GM23248 (cell line): Measurements from ENCODE around the gene CNOT1. TPM values are rescaled to one million over a fixed set of nuclear protein-coding genes. Genes with fewer than 3 reads are reported as not detected.
"Not testable (repeated sequence)": the region's sequence is repeated elsewhere in the genome, so short reads cannot be mapped to it uniquely, and the experiment has no call there.

ENCODE experiments used
- DNase-seq: peaks from one replicate; pipeline ENCODE4 v3.0.0-alpha.2; 2015
- H2AFZ ChIP-seq: fragments of 200-600 bp; sonication (generic); 2 replicates; pipeline ENCODE4 v1.6.1; 2016; ENCODE audit warnings: antibody characterized with exemption
- H3F3A ChIP-seq: fragments of 200-600 bp; sonication (generic); 2 replicates; pipeline ENCODE4 v1.6.1; 2016; ENCODE audit warnings: mild to moderate bottlenecking, antibody characterized with exemption, mixed run types; ENCODE audit not compliant: insufficient read depth
- H3K27ac ChIP-seq: fragments of 200-600 bp; sonication (generic); 2 replicates; pipeline ENCODE4 v1.5.1; 2016; ENCODE audit warnings: mild to moderate bottlenecking
- H3K27me3 ChIP-seq: fragments of 200-600 bp; sonication (generic); replicated peaks from 2 replicates; pipeline ENCODE4 v1.6.1; 2016; ENCODE audit warnings: mild to moderate bottlenecking; ENCODE audit not compliant: insufficient read depth
- H3K36me3 ChIP-seq: fragments of 200-600 bp; sonication (generic); 2 replicates; pipeline ENCODE4 v1.6.1; 2016; ENCODE audit warnings: low read depth, mild to moderate bottlenecking
- H3K4me1 ChIP-seq: fragments of 200-600 bp; sonication (generic); 2 replicates; pipeline ENCODE4 v1.6.1; 2016; ENCODE audit warnings: mild to moderate bottlenecking; ENCODE audit not compliant: insufficient read depth
- H3K4me2 ChIP-seq: fragments of 200-600 bp; sonication (generic); one replicate; pipeline ENCODE4 v1.6.1; 2016; ENCODE audit warnings: mild to moderate bottlenecking; ENCODE audit not compliant: unreplicated experiment
- H3K4me3 ChIP-seq: fragments of 200-600 bp; sonication (generic); 2 replicates; pipeline ENCODE4 v1.5.1; 2016; ENCODE audit warnings: mild to moderate bottlenecking
- H3K79me2 ChIP-seq: fragments of 200-600 bp; sonication (generic); 2 replicates; pipeline ENCODE4 v1.6.1; 2016; ENCODE audit warnings: mild to moderate bottlenecking; ENCODE audit not compliant: insufficient read depth
- H3K9ac ChIP-seq: fragments of 200-600 bp; sonication (generic); 2 replicates; pipeline ENCODE4 v1.6.1; 2016; ENCODE audit warnings: mild to moderate bottlenecking
- H3K9me2 ChIP-seq: fragments of 200-600 bp; sonication (generic); 2 replicates; pipeline ENCODE4 v1.6.1; 2016; ENCODE audit warnings: mixed run types, mild to moderate bottlenecking, moderate library complexity; ENCODE audit not compliant: insufficient read depth
- H3K9me3 ChIP-seq: fragments of 200-600 bp; sonication (generic); one replicate; pipeline ENCODE4 v1.6.1; 2017; ENCODE audit warnings: low read depth
- H4K20me1 ChIP-seq: fragments of 200-600 bp; sonication (generic); 2 replicates; pipeline ENCODE4 v1.6.0; 2016; ENCODE audit not compliant: insufficient read depth
- EZH2 ChIP-seq: fragments of 200-600 bp; sonication (generic); IDR thresholded peaks from 2 replicates; pipeline ENCODE4 v1.6.1; 2018; ENCODE audit warnings: antibody characterized with exemption, mild to moderate bottlenecking; ENCODE audit not compliant: insufficient read depth, poor library complexity, severe bottlenecking
- EZH2phosphoT487 ChIP-seq: fragments of 200-600 bp; sonication (generic); IDR thresholded peaks from 2 replicates; pipeline ENCODE4 v1.6.1; 2018; ENCODE audit warnings: antibody characterized with exemption, moderate library complexity, mild to moderate bottlenecking, low read depth; ENCODE audit not compliant: insufficient read depth
- WGBS, 2 experiments: methylation state at CpG; one replicate each; pipeline ENCODE4 v1.1.6; 2015 to 2017; ENCODE audit warnings: low lambda C conversion rate in 2 of 2, low coverage in 1 of 2; ENCODE audit errors: missing lambda C conversion rate in 2 of 2; 5-methylcytosine and 5-hydroxymethylcytosine counted together
- in situ Hi-C: fragments of 300-500 bp; cut with MboI; formaldehyde crosslinking; loops from 2 replicates; pipeline ENCODE4 v1.15.0; 2020
- polyA plus RNA-seq: library from polyadenylated mRNA; unstranded; fragments of >200 nt; fragmentation: Nextera tagmentation; extraction: Ambion mirVana; gene quantifications from 2 replicates; pipeline ENCODE4 v1.2.1, GENCODE V29; 2016
- total RNA-seq: library from RNA; depleted of rRNA; stranded (reverse); fragments of >200 nt; shearing (Covaris generic); gene quantifications from 2 replicates; pipeline ENCODE4 v1.2.3, GENCODE V29; 2014

The CNOT1 gene
- total and polyA plus RNA-seq, 2 experiments from 2014 or later: 35.6 to 93.1 TPM

DNA sequence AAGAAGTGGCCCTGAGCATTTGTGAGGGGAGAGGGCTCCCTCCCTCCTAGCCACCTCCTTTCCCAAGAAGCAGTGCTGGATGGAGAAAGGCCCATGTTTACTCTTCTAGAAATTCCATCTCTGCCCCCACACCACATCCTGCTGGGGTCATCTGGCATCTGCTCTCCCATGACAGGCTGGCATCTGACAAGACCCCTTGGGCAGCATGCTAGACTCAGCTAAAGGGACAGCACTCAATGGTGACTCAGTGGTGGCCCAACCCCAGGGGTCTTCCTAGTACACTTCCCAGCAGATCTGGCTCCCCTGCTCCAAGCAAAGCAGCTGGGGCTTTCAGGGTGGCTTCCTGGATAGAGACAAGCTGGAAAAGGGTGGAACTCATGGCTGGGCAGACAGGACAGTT lies 40.6 kb upstream of the CNOT1 start:
- H3K4me1 ChIP-seq: no peaks in the 10 kb centered on the region
- no peaks in the 10 kb centered on the region for H3K9me3 ChIP-seq
- no peaks in the 10 kb centered on the region for H3K36me3 ChIP-seq
- DNase-seq: no peak
- H4K20me1 ChIP-seq: no peaks in the 10 kb centered on the region
- no peaks in the 10 kb centered on the region for H3F3A ChIP-seq
- TF ChIP-seq EZH2phosphoT487: no peak
- in situ Hi-C loops: loop anchor here (25.0 kb wide), 1 partner anchor 333 kb away; no protein-coding TSS in a partner anchor
- no peaks in the 10 kb centered on the region for H3K79me2 ChIP-seq
- H2AFZ ChIP-seq: no peak overlapping the region
- no peaks in the 10 kb centered on the region for H3K9me2 ChIP-seq
- H3K4me3 ChIP-seq: no peak overlapping the region
- H3K9ac ChIP-seq: no peak overlapping the region
- H3K4me2 ChIP-seq: no peak overlapping the region
- H3K27ac ChIP-seq: no peak overlapping the region
- H3K27me3 ChIP-seq: no peaks in the 10 kb centered on the region

- Histone ChIP-seq H3K36me3 (no peaks in the 10 kb centered on the region), H3K4me3 (no peak overlapping the region), H3K4me2 (no peak overlapping the region), H2AFZ (no peak overlapping the region), H3K79me2 (no peaks in the 10 kb centered on the region), H3K4me1 (peaks cover 4% of the 10 kb centered on the region; the same call in 1 of the 2 replicates), H3K9me3 (no peaks in the 10 kb centered on the region), H3K27ac (no peak overlapping the region), H3F3A (no peaks in the 10 kb centered on the region), H3K9ac (no peak overlapping the region), H4K20me1 (no peaks in the 10 kb centered on the region), H3K27me3 (no peaks in the 10 kb centered on the region), H3K9me2 (no peaks in the 10 kb centered on the region)
- DNase-seq: no peak
- in situ Hi-C loops: loop anchor here (25.0 kb wide), 1 partner anchor 328 kb away; no protein-coding TSS in a partner anchor
- no peak for TF ChIP-seq EZH2phosphoT487
- no peak for TF ChIP-seq EZH2
- WGBS, 2 experiments: 74 to 75% methylated on average over 8 of the region's 8 CpGs
Observed at GRCh38 chr16:58665200-58665599, 35.6 kb upstream of the CNOT1 start.

DNA sequence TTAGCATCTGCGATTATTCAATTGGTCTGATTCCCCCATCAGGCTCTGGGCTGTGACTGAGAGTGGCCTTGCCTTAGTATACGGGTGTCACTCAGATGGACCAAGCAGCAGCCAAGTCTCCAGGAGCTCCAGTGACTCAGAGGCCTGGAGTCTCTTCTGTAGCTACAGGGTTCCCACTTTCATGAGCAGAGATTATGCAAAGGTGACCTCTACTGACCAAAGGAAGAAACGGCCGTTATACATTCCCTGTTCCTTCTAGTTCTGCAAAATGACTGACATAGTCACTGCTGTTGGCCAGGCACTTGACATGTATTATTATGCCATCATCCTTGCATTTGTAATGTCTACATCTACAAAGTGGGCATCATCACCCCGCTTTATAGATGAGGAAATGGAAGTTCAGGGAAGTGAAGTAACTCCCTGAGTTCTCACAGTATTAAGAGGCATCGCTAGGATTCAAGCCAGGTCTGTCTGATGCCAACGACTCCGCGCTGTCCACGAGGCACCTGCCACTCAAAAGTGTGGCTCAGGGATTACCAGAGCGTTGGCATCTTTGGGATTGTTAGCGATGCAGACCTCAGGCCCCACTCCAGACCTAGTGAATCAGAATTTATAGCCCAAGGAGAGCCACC lies 31.7 kb upstream of the CNOT1 start:
- Histone ChIP-seq H3K4me2 (peak overlapping the region; percentile 8), H4K20me1 (no peaks in the 10 kb centered on the region), H3F3A (no peaks in the 10 kb centered on the region), H3K27me3 (no peaks in the 10 kb centered on the region), H3K36me3 (no peaks in the 10 kb centered on the region), H3K4me1 (peaks cover 4% of the 10 kb centered on the region; the same call in 1 of the 2 replicates), H3K27ac (no peak overlapping the region), H3K9ac (no peak overlapping the region), H3K9me2 (no peaks in the 10 kb centered on the region), H3K79me2 (no peaks in the 10 kb centered on the region), H2AFZ (no peak overlapping the region), H3K4me3 (no peak overlapping the region), H3K9me3 (no peaks in the 10 kb centered on the region)
- no peak for TF ChIP-seq EZH2phosphoT487
- no peak for TF ChIP-seq EZH2
- in situ Hi-C loops: loop anchor here (25.0 kb wide), 1 partner anchor 324 kb away; no protein-coding TSS in a partner anchor
- peak; percentile 95 for DNase-seq
- 29 to 36% methylated on average over 12 of the region's 12 CpGs for WGBS, 2 experiments

GRCh38 chr16:58659911-58660310 lies 30.3 kb upstream of the CNOT1 start:
- not testable (repeated sequence) for H3K4me2 ChIP-seq, H3K79me2 ChIP-seq, H3K36me3 ChIP-seq, H3K9me2 ChIP-seq, H3K9ac ChIP-seq, H3K4me3 ChIP-seq, H3K27me3 ChIP-seq, H4K20me1 ChIP-seq, H3K4me1 ChIP-seq, H3K9me3 ChIP-seq, H2AFZ ChIP-seq, DNase-seq, H3K27ac ChIP-seq, H3F3A ChIP-seq
- WGBS, 2 experiments: 70 to 73% methylated on average over 11 of the region's 11 CpGs
- in situ Hi-C loops: loop anchor here (25.0 kb wide), 1 partner anchor 323 kb away; no protein-coding TSS in a partner anchor

- H3K36me3 ChIP-seq: no peaks in the 10 kb centered on the region
- H3K9me2 ChIP-seq: no peaks in the 10 kb centered on the region
- H3K27ac ChIP-seq: no peak overlapping the region
- H4K20me1 ChIP-seq: no peaks in the 10 kb centered on the region
- TF ChIP-seq EZH2phosphoT487 (no peak), EZH2 (no peak)
- H3K4me2 ChIP-seq: no peak overlapping the region
- H3K79me2 ChIP-seq: no peaks in the 10 kb centered on the region
- H3K27me3 ChIP-seq: no peaks in the 10 kb centered on the region
- H3K9me3 ChIP-seq: no peaks in the 10 kb centered on the region
- in situ Hi-C loops: loop anchor here (25.0 kb wide), 1 partner anchor 322 kb away; no protein-coding TSS in a partner anchor
- WGBS, 2 experiments: 51 to 54% methylated on average over 3 of the region's 3 CpGs
- H3F3A ChIP-seq: no peaks in the 10 kb centered on the region
- H3K4me1 ChIP-seq: peaks cover 4% of the 10 kb centered on the region; the same call in 1 of the 2 replicates
- peak; percentile 20 for DNase-seq
- H3K9ac ChIP-seq: no peak overlapping the region
- H2AFZ ChIP-seq: no peak overlapping the region
- no peak overlapping the region for H3K4me3 ChIP-seq
Observed at GRCh38 chr16:58658796-58659211, 29.2 kb upstream of the CNOT1 start.
